ENCODE data around the gene ATP10A. TPM values are rescaled to one million over a fixed set of nuclear protein-coding genes. Genes with fewer than 3 reads are reported as not detected.

The ATP10A gene
- total RNA-seq, 1 experiment from 2014 or later: not detected

- no peaks in the 10 kb centered on the region for H3K36me3 ChIP-seq (ENCODE audit: insufficient read depth, low read length)
- no peak overlapping the region for H3K4me3 ChIP-seq (ENCODE audit: low read length)
- peaks cover 3% of the 10 kb centered on the region; the same call in 1 of the 2 replicates for H3K9me3 ChIP-seq (ENCODE audit: low read length)
- no peak overlapping the region for H3K9ac ChIP-seq (ENCODE audit: low read length)
- H2AFZ ChIP-seq (ENCODE audit: low read length): no peak overlapping the region
- no peaks in the 10 kb centered on the region for H3K9me2 ChIP-seq (replicated peaks; ENCODE audit: insufficient read depth, low read length)
- H3K27ac ChIP-seq (ENCODE audit: low read length): no peak overlapping the region
- H3K79me2 ChIP-seq (ENCODE audit: low read length): no peaks in the 10 kb centered on the region
- H4K20me1 ChIP-seq (ENCODE audit: insufficient read depth, low read depth, low read length): no peaks in the 10 kb centered on the region
- H3K27me3 ChIP-seq (ENCODE audit: low read length): no peaks in the 10 kb centered on the region
- H3K4me1 ChIP-seq (ENCODE audit: low read length): no peaks in the 10 kb centered on the region
- H3K4me2 ChIP-seq (ENCODE audit: low read depth, low read length, poor library complexity, severe bottlenecking): no peak overlapping the region
- no peak for DNase-seq
Observed at GRCh38 chr15:25718169-25718536, 145.0 kb downstream of the ATP10A start.

GRCh38 chr15:25717457-25718168 lies 145.5 kb downstream of the ATP10A start:
- H3K9me2 ChIP-seq (replicated peaks; ENCODE audit: insufficient read depth, low read length): no peaks in the 10 kb centered on the region
- H3K9me3 ChIP-seq (ENCODE audit: low read length): peaks cover 3% of the 10 kb centered on the region; the same call in 1 of the 2 replicates
- H3K4me3 ChIP-seq (ENCODE audit: low read length): no peak overlapping the region
- no peak overlapping the region for H2AFZ ChIP-seq (ENCODE audit: low read length)
- no peaks in the 10 kb centered on the region for H3K36me3 ChIP-seq (ENCODE audit: insufficient read depth, low read length)
- no peaks in the 10 kb centered on the region for H3K79me2 ChIP-seq (ENCODE audit: low read length)
- no peaks in the 10 kb centered on the region for H3K4me1 ChIP-seq (ENCODE audit: low read length)
- no peak for DNase-seq
- H3K9ac ChIP-seq (ENCODE audit: low read length): no peak overlapping the region
- no peaks in the 10 kb centered on the region for H4K20me1 ChIP-seq (ENCODE audit: insufficient read depth, low read depth, low read length)
- H3K27ac ChIP-seq (ENCODE audit: low read length): no peak overlapping the region
- H3K27me3 ChIP-seq (ENCODE audit: low read length): no peaks in the 10 kb centered on the region
- no peak overlapping the region for H3K4me2 ChIP-seq (ENCODE audit: low read depth, low read length, poor library complexity, severe bottlenecking)

DNA sequence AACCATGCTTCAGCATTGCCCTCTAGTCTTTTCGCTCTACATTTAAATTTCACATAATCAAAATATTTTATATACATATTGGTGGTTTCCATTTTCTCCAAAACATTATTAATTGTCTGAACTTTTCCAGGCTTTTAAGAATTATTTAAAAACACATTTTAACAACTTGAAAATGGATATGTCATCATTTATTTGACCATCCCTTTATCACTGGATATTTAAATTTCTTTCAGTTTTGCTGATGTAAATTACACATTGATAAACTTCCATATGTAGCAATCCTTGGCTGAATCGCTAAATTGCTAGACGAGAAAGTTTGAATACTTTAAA lies 146.0 kb downstream of the ATP10A start:
- no peak overlapping the region for H3K4me3 ChIP-seq (ENCODE audit: low read length)
- peaks cover 3% of the 10 kb centered on the region; the same call in 1 of the 2 replicates for H3K9me3 ChIP-seq (ENCODE audit: low read length)
- H3K9ac ChIP-seq (ENCODE audit: low read length): no peak overlapping the region
- H3K4me1 ChIP-seq (ENCODE audit: low read length): no peaks in the 10 kb centered on the region
- H2AFZ ChIP-seq (ENCODE audit: low read length): no peak overlapping the region
- H3K36me3 ChIP-seq (ENCODE audit: insufficient read depth, low read length): no peaks in the 10 kb centered on the region
- no peaks in the 10 kb centered on the region for H4K20me1 ChIP-seq (ENCODE audit: insufficient read depth, low read depth, low read length)
- no peak for DNase-seq
- no peaks in the 10 kb centered on the region for H3K79me2 ChIP-seq (ENCODE audit: low read length)
- H3K27ac ChIP-seq (ENCODE audit: low read length): no peak overlapping the region
- no peak overlapping the region for H3K4me2 ChIP-seq (ENCODE audit: low read depth, low read length, poor library complexity, severe bottlenecking)
- H3K27me3 ChIP-seq (ENCODE audit: low read length): no peaks in the 10 kb centered on the region
- H3K9me2 ChIP-seq (replicated peaks; ENCODE audit: insufficient read depth, low read length): no peaks in the 10 kb centered on the region

- no peaks in the 10 kb centered on the region for H3K4me1 ChIP-seq (ENCODE audit: low read length)
- H4K20me1 ChIP-seq (ENCODE audit: insufficient read depth, low read depth, low read length): no peaks in the 10 kb centered on the region
- no peak overlapping the region for H3K9ac ChIP-seq (ENCODE audit: low read length)
- H3K9me3 ChIP-seq (ENCODE audit: low read length): peaks cover 3% of the 10 kb centered on the region
- no peak overlapping the region for H2AFZ ChIP-seq (ENCODE audit: low read length)
- no peaks in the 10 kb centered on the region for H3K27me3 ChIP-seq (ENCODE audit: low read length)
- H3K27ac ChIP-seq (ENCODE audit: low read length): no peak overlapping the region
- H3K9me2 ChIP-seq (replicated peaks; ENCODE audit: insufficient read depth, low read length): no peaks in the 10 kb centered on the region
- no peak overlapping the region for H3K4me2 ChIP-seq (ENCODE audit: low read depth, low read length, poor library complexity, severe bottlenecking)
- no peak for DNase-seq
- no peaks in the 10 kb centered on the region for H3K36me3 ChIP-seq (ENCODE audit: insufficient read depth, low read length)
- no peaks in the 10 kb centered on the region for H3K79me2 ChIP-seq (ENCODE audit: low read length)
- H3K4me3 ChIP-seq (ENCODE audit: low read length): no peak overlapping the region
Observed at GRCh38 chr15:25716414-25717126, 146.6 kb downstream of the ATP10A start.

- H3K9me3 ChIP-seq (ENCODE audit: low read length): peaks cover 6% of the 10 kb centered on the region
- H3K9ac ChIP-seq (ENCODE audit: low read length): no peak overlapping the region
- no peak overlapping the region for H3K4me3 ChIP-seq (ENCODE audit: low read length)
- H3K4me1 ChIP-seq (ENCODE audit: low read length): no peaks in the 10 kb centered on the region
- DNase-seq: no peak
- H3K27me3 ChIP-seq (ENCODE audit: low read length): no peaks in the 10 kb centered on the region
- H3K79me2 ChIP-seq (ENCODE audit: low read length): no peaks in the 10 kb centered on the region
- H3K27ac ChIP-seq (ENCODE audit: low read length): no peak overlapping the region
- no peaks in the 10 kb centered on the region for H4K20me1 ChIP-seq (ENCODE audit: insufficient read depth, low read depth, low read length)
- no peaks in the 10 kb centered on the region for H3K9me2 ChIP-seq (replicated peaks; ENCODE audit: insufficient read depth, low read length)
- no peak overlapping the region for H2AFZ ChIP-seq (ENCODE audit: low read length)
- H3K36me3 ChIP-seq (ENCODE audit: insufficient read depth, low read length): no peaks in the 10 kb centered on the region
- no peak overlapping the region for H3K4me2 ChIP-seq (ENCODE audit: low read depth, low read length, poor library complexity, severe bottlenecking)
Observed at GRCh38 chr15:25715536-25716413, 147.4 kb downstream of the ATP10A start.

DNA sequence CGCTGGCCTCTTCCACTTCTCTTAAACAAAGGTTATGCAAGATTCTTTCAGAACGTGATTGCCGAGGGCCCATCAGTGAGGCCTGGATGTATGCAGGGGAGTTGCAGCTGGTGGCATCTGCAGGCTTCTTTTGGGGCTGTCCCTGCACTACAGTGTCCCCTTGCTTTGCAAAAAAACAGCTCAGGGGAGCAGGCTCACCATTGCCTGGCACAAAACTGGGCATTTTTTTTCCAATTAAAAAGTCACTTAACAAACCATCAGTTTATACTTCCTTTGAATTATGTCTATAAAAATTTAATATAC lies 148.6 kb downstream of the ATP10A start:
- no peak overlapping the region for H3K4me3 ChIP-seq (ENCODE audit: low read length)
- no peaks in the 10 kb centered on the region for H3K79me2 ChIP-seq (ENCODE audit: low read length)
- no peaks in the 10 kb centered on the region for H3K9me2 ChIP-seq (replicated peaks; ENCODE audit: insufficient read depth, low read length)

GRCh38 chr15:25713736-25714537 lies 149.2 kb downstream of the ATP10A start:
- no peaks in the 10 kb centered on the region for H4K20me1 ChIP-seq (ENCODE audit: insufficient read depth, low read depth, low read length)
- no peaks in the 10 kb centered on the region for H3K4me1 ChIP-seq (ENCODE audit: low read length)
- no peak overlapping the region for H2AFZ ChIP-seq (ENCODE audit: low read length)

More for the DNA sequence above, 148.6 kb downstream of the ATP10A start:
- Histone ChIP-seq H3K9me3 (ENCODE audit: low read length) (peaks cover 9% of the 10 kb centered on the region), H2AFZ (ENCODE audit: low read length) (no peak overlapping the region), H4K20me1 (ENCODE audit: insufficient read depth, low read depth, low read length) (no peaks in the 10 kb centered on the region), H3K36me3 (ENCODE audit: insufficient read depth, low read length) (no peaks in the 10 kb centered on the region), H3K27me3 (ENCODE audit: low read length) (no peaks in the 10 kb centered on the region), H3K27ac (ENCODE audit: low read length) (no peak overlapping the region), H3K9ac (ENCODE audit: low read length) (no peak overlapping the region), H3K4me2 (ENCODE audit: low read depth, low read length, poor library complexity, severe bottlenecking) (no peak overlapping the region), H3K4me1 (ENCODE audit: low read length) (no peaks in the 10 kb centered on the region)
- no peak for DNase-seq

More at GRCh38 chr15:25713736-25714537, 149.2 kb downstream of the ATP10A start:
- H3K27ac ChIP-seq (ENCODE audit: low read length): no peak overlapping the region
- H3K27me3 ChIP-seq (ENCODE audit: low read length): no peaks in the 10 kb centered on the region
- H3K9me3 ChIP-seq (ENCODE audit: low read length): peaks cover 8% of the 10 kb centered on the region
- no peaks in the 10 kb centered on the region for H3K9me2 ChIP-seq (replicated peaks; ENCODE audit: insufficient read depth, low read length)
- H3K4me3 ChIP-seq (ENCODE audit: low read length): no peak overlapping the region
- H3K79me2 ChIP-seq (ENCODE audit: low read length): no peaks in the 10 kb centered on the region
- no peak for DNase-seq
- no peak overlapping the region for H3K9ac ChIP-seq (ENCODE audit: low read length)
- H3K36me3 ChIP-seq (ENCODE audit: insufficient read depth, low read length): no peaks in the 10 kb centered on the region
- H3K4me2 ChIP-seq (ENCODE audit: low read depth, low read length, poor library complexity, severe bottlenecking): no peak overlapping the region

Data from Karpas-422 (cell line).